ENCODE results near the gene FAM76B. TPM values are rescaled to one million over a fixed set of nuclear protein-coding genes. Genes with fewer than 3 reads are reported as not detected.

The FAM76B gene
- polyA plus RNA-seq, 1 experiment, result 21.2 TPM

GRCh38 chr11:95723361-95723942 lies 66.1 kb downstream of the FAM76B start:
- Histone ChIP-seq H3K9me3 (ENCODE audit: control insufficient read depth, insufficient read depth, low read length) (no peaks in the 10 kb centered on the region), H3K4me3 (ENCODE audit: low read depth, low read length) (no peak overlapping the region), H3K27ac (ENCODE audit: low read depth, low read length) (no peak overlapping the region), H3K27me3 (ENCODE audit: control insufficient read depth, insufficient read depth, low read length) (peaks cover 8% of the 10 kb centered on the region)
- DNase-seq (ENCODE audit: low read depth, low spot score), result no peak
- ChIA-PET POLR2A (no interaction called here), CTCF (interaction anchor here (0.6 kb wide), 1 partner anchor 470 kb away, joined by 3 read pairs; no protein-coding TSS in a partner anchor)
- no peak for TF ChIP-seq CTCF (IDR thresholded peaks at IDR 0.05; ENCODE audit: low read depth, low read length)

GRCh38 chr11:95720195-95720594 lies 69.4 kb downstream of the FAM76B start:
- Histone ChIP-seq H3K27me3 (ENCODE audit: control insufficient read depth, insufficient read depth, low read length) (peaks cover 4% of the 10 kb centered on the region), H3K9me3 (ENCODE audit: control insufficient read depth, insufficient read depth, low read length) (no peaks in the 10 kb centered on the region), H3K27ac (ENCODE audit: low read depth, low read length) (no peak overlapping the region), H3K4me3 (ENCODE audit: low read depth, low read length) (no peak overlapping the region)
- TF ChIP-seq CTCF (IDR thresholded peaks at IDR 0.05; ENCODE audit: low read depth, low read length), result no peak
- ChIA-PET CTCF (interaction anchor here (0.7 to 2.0 kb wide), 3 partner anchors 8 to 15 kb away, joined by 4 to 9 read pairs (median 6); no protein-coding TSS in a partner anchor), POLR2A (no interaction called here)
- no peak for DNase-seq (ENCODE audit: low read depth, low spot score)

Other genes starting within 250 kb of the FAM76B start
- 27.6 and 49.2 TPM in 2 replicates for gene CEP57, start 716 bp upstream of the FAM76B start, polyA plus RNA-seq (2011; rRNA removed)
- 34.8 and 43.3 TPM in 2 replicates for gene MTMR2, start 134.3 kb upstream of the FAM76B start, polyA plus RNA-seq (2011; rRNA removed)

All from AG04450 (cell line).